Neural cell (in vitro differentiated cells): Measurements from ENCODE around the gene NIPA2. TPM values are rescaled to one million over a fixed set of nuclear protein-coding genes. Genes with fewer than 3 reads are reported as not detected.

Source experiments
- H2AFZ ChIP-seq: fragments of 200-600, 300-800 bp; sonication (generic), shearing (Covaris generic); 2 replicates; pipeline ENCODE4 v1.6.0; 2014; ENCODE audit warnings: low read depth, mild to moderate bottlenecking, antibody characterized with exemption, low read length, moderate library complexity
- H3F3A ChIP-seq: fragments of 200-600 bp; shearing (Covaris generic); 2 replicates; pipeline ENCODE4 v1.6.1; 2016; ENCODE audit warnings: mild to moderate bottlenecking, moderate library complexity, mixed read lengths, antibody characterized with exemption, low read length; ENCODE audit not compliant: insufficient read depth, poor library complexity, severe bottlenecking
- H3K27ac ChIP-seq: fragments of 200-600, 300-800 bp; sonication (generic), shearing (Covaris generic); 2 replicates; pipeline ENCODE4 v1.5.1; 2014; ENCODE audit warnings: mild to moderate bottlenecking, low read length, moderate library complexity
- H3K27me3 ChIP-seq: fragments of 300-800, 200-600 bp; sonication (generic), shearing (Covaris generic); 2 replicates; pipeline ENCODE4 v1.6.0; 2014; ENCODE audit warnings: mild to moderate bottlenecking, low read depth, low read length, moderate library complexity; ENCODE audit not compliant: insufficient read depth
- H3K36me3 ChIP-seq: fragments of 300-800, 200-600 bp; sonication (generic), shearing (Covaris generic); 2 replicates; pipeline ENCODE4 v1.5.1; 2014; ENCODE audit warnings: mild to moderate bottlenecking, antibody characterized with exemption, low read length, moderate library complexity; ENCODE audit not compliant: insufficient read depth
- H3K4me2 ChIP-seq: fragments of 300-800, 200-600 bp; sonication (generic), shearing (Covaris generic); 2 replicates; pipeline ENCODE4 v1.6.0; 2014; ENCODE audit warnings: mild to moderate bottlenecking, low read length
- H3K4me3 ChIP-seq: fragments of 300-800, 200-600 bp; sonication (generic), shearing (Covaris generic); 2 replicates; pipeline ENCODE4 v1.5.1; 2014; ENCODE audit warnings: mild to moderate bottlenecking, low read length, moderate library complexity
- H3K79me2 ChIP-seq: fragments of 200-600 bp; shearing (Covaris generic); replicated peaks from 2 replicates; pipeline ENCODE4 v1.6.0; 2014; ENCODE audit warnings: mild to moderate bottlenecking, low read length, moderate library complexity; ENCODE audit not compliant: insufficient read depth
- H3K9ac ChIP-seq: fragments of 300-800, 200-600 bp; sonication (generic), shearing (Covaris generic); 2 replicates; pipeline ENCODE4 v1.6.1; 2016; ENCODE audit warnings: mild to moderate bottlenecking, low read length, mixed read lengths
- H3K9me2 ChIP-seq: fragments of 200-600 bp; shearing (Covaris generic); 2 replicates; pipeline ENCODE4 v1.6.1; 2016; ENCODE audit warnings: mild to moderate bottlenecking, low read length, mixed read lengths; ENCODE audit not compliant: insufficient read depth
- H3K9me3 ChIP-seq: fragments of 200-600, 300-800 bp; sonication (generic), shearing (Covaris generic); 2 replicates; pipeline ENCODE4 v1.6.1; 2016; ENCODE audit warnings: mild to moderate bottlenecking, mixed run types, low read length, moderate library complexity, mixed read lengths
- H4K20me1 ChIP-seq: fragments of 200-600 bp; shearing (Covaris generic); 2 replicates; pipeline ENCODE4 v1.6.1; 2016; ENCODE audit warnings: mild to moderate bottlenecking, mixed run types; ENCODE audit not compliant: insufficient read depth
- EP300 ChIP-seq: fragments of 450-650 bp; conservative IDR thresholded peaks from 2 replicates; pipeline ENCODE4 v1.6.1; 2014; ENCODE audit warnings: antibody characterized with exemption, mild to moderate bottlenecking, moderate library complexity; ENCODE audit not compliant: poor library complexity, severe bottlenecking
- EZH2 ChIP-seq: fragments of 200-600, 300-800 bp; shearing (Covaris generic), sonication (generic); IDR thresholded peaks from 2 replicates; pipeline ENCODE4 v1.6.1; 2014; ENCODE audit warnings: antibody characterized with exemption, low read length, borderline replicate concordance, mild to moderate bottlenecking; ENCODE audit not compliant: insufficient read depth, poor library complexity, severe bottlenecking
- MXI1 ChIP-seq: fragments of 450-650 bp; conservative IDR thresholded peaks from 2 replicates; pipeline ENCODE4 v1.6.1; 2014; ENCODE audit warnings: antibody characterized with exemption, mild to moderate bottlenecking; ENCODE audit not compliant: poor library complexity, severe bottlenecking
- POLR2AphosphoS5 ChIP-seq: IDR thresholded peaks from 2 replicates; pipeline ENCODE4 v1.6.1; 2012
- RAD21 ChIP-seq: fragments of 450-650 bp; conservative IDR thresholded peaks from 2 replicates; pipeline ENCODE4 v1.6.1; 2014; ENCODE audit warnings: antibody characterized with exemption, mild to moderate bottlenecking, moderate library complexity
- SMC3 ChIP-seq: fragments of 450-650 bp; conservative IDR thresholded peaks from 2 replicates; pipeline ENCODE4 v1.6.1; 2014; ENCODE audit warnings: antibody characterized with exemption, mild to moderate bottlenecking, moderate library complexity; ENCODE audit not compliant: poor library complexity
- TAF1 ChIP-seq: IDR thresholded peaks from 2 replicates; pipeline ENCODE4 v1.6.1; 2012; ENCODE audit warnings: low read depth
- polyA plus RNA-seq: library from polyadenylated mRNA; depleted of rRNA; stranded (reverse); fragments of >200 nt; gene quantifications from 2 replicates; pipeline ENCODE4 v1.2.3, GENCODE V29; 2014
- TF ChIP-seq, protein P1 (sequence below): fragments of 450-650 bp; IDR thresholded peaks from 2 replicates; pipeline ENCODE4 v1.5.1; 2014; ENCODE audit warnings: antibody characterized with exemption, mild to moderate bottlenecking, moderate library complexity; ENCODE audit not compliant: poor library complexity, severe bottlenecking
- TF ChIP-seq, protein P2 (sequence below): IDR thresholded peaks from 2 replicates; pipeline ENCODE4 v1.6.1; 2012; ENCODE audit warnings: borderline replicate concordance

NIPA2 gene
- polyA plus RNA-seq, 1 donor from 2014 or later: 52.6 TPM

- Histone ChIP-seq H3K79me2 (no peaks in the 10 kb centered on the region), H3K4me2 (no peak overlapping the region), H4K20me1 (no peaks in the 10 kb centered on the region), H3K27me3 (no peaks in the 10 kb centered on the region), H3K9me3 (no peaks in the 10 kb centered on the region), H2AFZ (no peak overlapping the region), H3K4me3 (no peak overlapping the region), H3K9me2 (no peaks in the 10 kb centered on the region), H3K27ac (no peak overlapping the region), H3F3A (no peaks in the 10 kb centered on the region), H3K9ac (no peak overlapping the region), H3K36me3 (peaks cover 7% of the 10 kb centered on the region)
- TF ChIP-seq EP300: no peak
Measured at GRCh38 chr15:22827125-22827524, 11.3 kb upstream of the NIPA2 start.

DNA sequence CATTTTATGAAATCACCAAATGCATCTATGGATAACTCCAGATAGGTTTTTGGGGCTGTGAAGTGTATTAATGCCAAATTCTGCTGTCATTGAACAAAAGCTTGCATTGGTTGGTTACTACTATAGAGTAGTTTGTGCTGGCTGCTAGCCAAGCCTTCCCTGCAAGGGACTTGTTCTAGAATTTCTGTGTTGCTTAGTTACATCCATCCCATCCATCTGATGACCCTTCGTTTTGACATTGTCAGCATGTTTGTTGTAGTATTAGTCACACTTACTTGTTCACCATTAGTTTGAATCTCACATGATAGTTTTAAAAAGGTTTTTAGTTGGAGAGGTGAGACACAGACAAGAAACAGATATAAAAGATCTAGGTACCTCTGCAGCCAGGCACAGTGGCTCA, 7.0 kb upstream of the NIPA2 start:
- Histone ChIP-seq H3K9me3 (no peaks in the 10 kb centered on the region), H2AFZ (no peak overlapping the region), H3K4me3 (no peak overlapping the region), H3K27me3 (no peaks in the 10 kb centered on the region), H3K27ac (no peak overlapping the region), H3K79me2 (no peaks in the 10 kb centered on the region), H3K9me2 (no peaks in the 10 kb centered on the region), H3F3A (no peaks in the 10 kb centered on the region), H3K36me3 (no peaks in the 10 kb centered on the region), H4K20me1 (no peaks in the 10 kb centered on the region), H3K9ac (no peak overlapping the region), H3K4me2 (no peak overlapping the region)
- TF ChIP-seq RAD21: no peak
- TF ChIP-seq, protein P1, sequence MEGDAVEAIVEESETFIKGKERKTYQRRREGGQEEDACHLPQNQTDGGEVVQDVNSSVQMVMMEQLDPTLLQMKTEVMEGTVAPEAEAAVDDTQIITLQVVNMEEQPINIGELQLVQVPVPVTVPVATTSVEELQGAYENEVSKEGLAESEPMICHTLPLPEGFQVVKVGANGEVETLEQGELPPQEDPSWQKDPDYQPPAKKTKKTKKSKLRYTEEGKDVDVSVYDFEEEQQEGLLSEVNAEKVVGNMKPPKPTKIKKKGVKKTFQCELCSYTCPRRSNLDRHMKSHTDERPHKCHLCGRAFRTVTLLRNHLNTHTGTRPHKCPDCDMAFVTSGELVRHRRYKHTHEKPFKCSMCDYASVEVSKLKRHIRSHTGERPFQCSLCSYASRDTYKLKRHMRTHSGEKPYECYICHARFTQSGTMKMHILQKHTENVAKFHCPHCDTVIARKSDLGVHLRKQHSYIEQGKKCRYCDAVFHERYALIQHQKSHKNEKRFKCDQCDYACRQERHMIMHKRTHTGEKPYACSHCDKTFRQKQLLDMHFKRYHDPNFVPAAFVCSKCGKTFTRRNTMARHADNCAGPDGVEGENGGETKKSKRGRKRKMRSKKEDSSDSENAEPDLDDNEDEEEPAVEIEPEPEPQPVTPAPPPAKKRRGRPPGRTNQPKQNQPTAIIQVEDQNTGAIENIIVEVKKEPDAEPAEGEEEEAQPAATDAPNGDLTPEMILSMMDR: no peak
- no peak for TF ChIP-seq MXI1
- no peak for TF ChIP-seq EZH2
- TF ChIP-seq, protein P2, sequence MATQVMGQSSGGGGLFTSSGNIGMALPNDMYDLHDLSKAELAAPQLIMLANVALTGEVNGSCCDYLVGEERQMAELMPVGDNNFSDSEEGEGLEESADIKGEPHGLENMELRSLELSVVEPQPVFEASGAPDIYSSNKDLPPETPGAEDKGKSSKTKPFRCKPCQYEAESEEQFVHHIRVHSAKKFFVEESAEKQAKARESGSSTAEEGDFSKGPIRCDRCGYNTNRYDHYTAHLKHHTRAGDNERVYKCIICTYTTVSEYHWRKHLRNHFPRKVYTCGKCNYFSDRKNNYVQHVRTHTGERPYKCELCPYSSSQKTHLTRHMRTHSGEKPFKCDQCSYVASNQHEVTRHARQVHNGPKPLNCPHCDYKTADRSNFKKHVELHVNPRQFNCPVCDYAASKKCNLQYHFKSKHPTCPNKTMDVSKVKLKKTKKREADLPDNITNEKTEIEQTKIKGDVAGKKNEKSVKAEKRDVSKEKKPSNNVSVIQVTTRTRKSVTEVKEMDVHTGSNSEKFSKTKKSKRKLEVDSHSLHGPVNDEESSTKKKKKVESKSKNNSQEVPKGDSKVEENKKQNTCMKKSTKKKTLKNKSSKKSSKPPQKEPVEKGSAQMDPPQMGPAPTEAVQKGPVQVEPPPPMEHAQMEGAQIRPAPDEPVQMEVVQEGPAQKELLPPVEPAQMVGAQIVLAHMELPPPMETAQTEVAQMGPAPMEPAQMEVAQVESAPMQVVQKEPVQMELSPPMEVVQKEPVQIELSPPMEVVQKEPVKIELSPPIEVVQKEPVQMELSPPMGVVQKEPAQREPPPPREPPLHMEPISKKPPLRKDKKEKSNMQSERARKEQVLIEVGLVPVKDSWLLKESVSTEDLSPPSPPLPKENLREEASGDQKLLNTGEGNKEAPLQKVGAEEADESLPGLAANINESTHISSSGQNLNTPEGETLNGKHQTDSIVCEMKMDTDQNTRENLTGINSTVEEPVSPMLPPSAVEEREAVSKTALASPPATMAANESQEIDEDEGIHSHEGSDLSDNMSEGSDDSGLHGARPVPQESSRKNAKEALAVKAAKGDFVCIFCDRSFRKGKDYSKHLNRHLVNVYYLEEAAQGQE: no peak
- no peak for TF ChIP-seq EP300
- no peak for TF ChIP-seq POLR2AphosphoS5
- no peak for TF ChIP-seq TAF1
- no peak for TF ChIP-seq SMC3
